HepG2 (cell line): ENCODE results near the gene SERPIND1. TPM values are rescaled to one million over a fixed set of nuclear protein-coding genes. Genes with fewer than 3 reads are reported as not detected.

ENCODE experiments used
- ARID4A ChIP-seq: sonication (generic); formaldehyde crosslinking; IDR thresholded peaks from 2 replicates; pipeline ENCODE4 v1.5.0; 2020; ENCODE audit warnings: mild to moderate bottlenecking, missing genetic modification reagents, borderline replicate concordance
- CBX2 ChIP-seq, 2 experiments: fragments of 200-600 bp in 1 of 2; sonication (generic); formaldehyde crosslinking in 1 of 2; IDR thresholded peaks; 2 replicates each; pipeline versions ENCODE4 v1.7.0 to v1.8.1; 2018 to 2022; ENCODE audit warnings: low read depth in 2 of 2, low read length in 1 of 2, mild to moderate bottlenecking in 1 of 2, missing genetic modification reagents in 1 of 2
- CENPT ChIP-seq: sonication (generic); formaldehyde crosslinking; IDR thresholded peaks from 2 replicates; pipeline ENCODE4 v1.8.0; 2022; ENCODE audit warnings: low read depth, mild to moderate bottlenecking, moderate library complexity, missing genetic modification reagents
- GABPA ChIP-seq, 2 experiments: IDR thresholded peaks; 2 replicates each; pipeline ENCODE4 v1.6.1; 2011 to 2016; ENCODE audit warnings: low read depth in 2 of 2, low read length in 1 of 2, missing biosample characterization in 1 of 2, missing genetic modification characterization in 1 of 2
- IRF9 ChIP-seq: sonication (generic); formaldehyde crosslinking; IDR thresholded peaks from 2 replicates; pipeline ENCODE4 v1.8.0; 2022; ENCODE audit warnings: missing genetic modification reagents, mild to moderate bottlenecking, borderline replicate concordance
- SIN3A ChIP-seq: IDR thresholded peaks from 2 replicates; pipeline ENCODE4 v1.6.1; 2011; ENCODE audit warnings: low read depth, mild to moderate bottlenecking, control low read depth, low read length, borderline replicate concordance
- SOX13 ChIP-seq, 3 experiments: fragments of 450-650 bp in 1 of 3; sonication (generic) in 1 of 3; formaldehyde crosslinking in 1 of 3; IDR thresholded peaks in 2 of 3; conservative IDR thresholded peaks in 1 of 3; 2 replicates each; pipeline versions ENCODE4 v1.5.0 to v1.6.1; 2016 to 2020; ENCODE audit warnings: antibody characterized with exemption in 1 of 3, mild to moderate bottlenecking in 1 of 3, missing compliant biosample characterization in 1 of 3, missing genetic modification reagents in 1 of 3, moderate library complexity in 1 of 3
- ZFP36 ChIP-seq: fragments of 150-350 bp; IDR thresholded peaks from 2 replicates; pipeline ENCODE4 v1.6.1; 2018; ENCODE audit warnings: borderline replicate concordance, low read length, low read depth; ENCODE audit not compliant: partially characterized antibody
- ZFX ChIP-seq: sonication (generic); formaldehyde crosslinking; IDR thresholded peaks from 2 replicates; pipeline ENCODE4 v1.4.0; 2020; ENCODE audit warnings: mild to moderate bottlenecking, low read depth, missing genetic modification reagents, moderate library complexity
- ZNF280D ChIP-seq: sonication (generic); formaldehyde crosslinking; IDR thresholded peaks from 2 replicates; pipeline ENCODE4 v1.5.1; 2020; ENCODE audit warnings: mild to moderate bottlenecking, missing genetic modification reagents
- ZNF317 ChIP-seq: sonication (generic); formaldehyde crosslinking; IDR thresholded peaks from 2 replicates; pipeline ENCODE4 v1.5.0; 2020; ENCODE audit warnings: mild to moderate bottlenecking, missing genetic modification reagents
- polyA plus RNA-seq, 8 experiments: library from polyadenylated mRNA; depleted of rRNA in 3 of 8; stranded (reverse) in 7 of 8; unstranded in 1 of 8; fragments of >200 nt; fragmentation: Illumina TruSeq in 4 of 8; extraction: Trizol in 4 of 8; gene quantifications; 2 replicates each; pipeline versions ENCODE4 v1.2.1 to v1.2.3, GENCODE V29; 2011 to 2016; ENCODE audit warnings: low read depth in 4 of 8, missing spikeins in 1 of 8, mixed read lengths in 1 of 8; ENCODE audit not compliant: insufficient read depth in 1 of 8
- total RNA-seq, 5 experiments: library from RNA; depleted of rRNA; stranded (reverse); fragments of >200 nt; fragmentation: Illumina TruSeq; extraction: Trizol; gene quantifications; 2 replicates each; pipeline ENCODE4 v1.2.3, GENCODE V29; 2016; ENCODE audit warnings: low read depth in 1 of 5
- TF ChIP-seq, protein P1 (sequence below): sonication (generic); formaldehyde crosslinking; IDR thresholded peaks from 2 replicates; pipeline ENCODE4 v1.5.0; 2020; ENCODE audit warnings: mild to moderate bottlenecking, missing genetic modification reagents
- TF ChIP-seq, protein P2 (sequence below): sonication (generic); formaldehyde crosslinking; IDR thresholded peaks from 2 replicates; pipeline ENCODE4 v1.8.1; 2023; ENCODE audit warnings: missing genetic modification reagents, inconsistent platforms, borderline replicate concordance

SERPIND1 gene
- total and polyA plus RNA-seq, 2 of the 13 experiments (the other 11 are each of a cell fraction or from before 2014, with no cell fraction given): 111 to 350 TPM

DNA sequence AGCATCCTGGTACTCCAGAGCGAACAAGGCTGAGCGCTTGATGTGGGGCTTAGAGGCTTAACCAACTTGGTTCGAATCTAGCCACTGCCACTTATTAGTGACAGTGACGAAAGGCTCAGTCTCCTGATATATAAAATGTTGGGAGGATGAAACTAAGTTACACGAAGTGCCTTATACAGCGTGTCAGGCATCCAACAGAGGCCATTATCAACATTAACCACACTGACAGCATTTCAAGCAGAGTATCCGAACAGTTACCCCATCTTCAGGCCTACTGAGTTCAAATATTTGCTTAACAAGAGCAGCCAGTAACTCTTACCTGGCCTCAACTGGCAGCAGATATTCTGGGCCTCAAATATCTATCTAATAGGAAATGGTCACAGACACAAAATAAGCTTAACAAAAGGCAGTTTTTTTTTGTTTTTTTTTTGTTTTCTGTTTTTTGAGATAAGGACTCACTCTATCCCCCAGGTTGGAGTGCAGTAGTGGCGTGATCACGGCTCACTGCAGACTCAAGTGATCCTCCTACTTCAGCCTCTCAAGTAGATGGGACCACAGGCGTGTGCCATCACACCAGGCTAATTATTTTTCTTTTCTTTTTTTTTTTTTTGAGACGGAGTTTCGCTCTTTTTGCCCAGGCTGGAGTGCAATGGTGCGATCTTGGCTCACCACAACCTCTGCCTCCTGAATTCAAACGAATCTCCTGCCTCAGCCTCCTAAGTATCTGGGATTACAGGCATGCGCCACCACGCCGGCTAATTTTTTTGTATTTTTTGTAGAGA, 2.9 kb downstream of the SERPIND1 start (continued):
- peak; percentile 83 for TF ChIP-seq ZFX (CRISPR knock-in tag)
- TF ChIP-seq ZFP36: no peak
- no peak for TF ChIP-seq ZNF280D (CRISPR knock-in tag)
- TF ChIP-seq IRF9 (CRISPR knock-in tag): no peak
- TF ChIP-seq SOX13 (IDR thresholded peaks at IDR 0.05): no peak; the same call in 1 of the 2 replicates
- peak in 1 of 2 experiments; percentile 83; a peak in 2 of 4 replicates for TF ChIP-seq SOX13 (CRISPR knock-in tag; conservative IDR thresholded peaks at IDR 0.05 in 1 of 2, IDR thresholded peaks at IDR 0.05 in 1 of 2)
- TF ChIP-seq, protein P1, sequence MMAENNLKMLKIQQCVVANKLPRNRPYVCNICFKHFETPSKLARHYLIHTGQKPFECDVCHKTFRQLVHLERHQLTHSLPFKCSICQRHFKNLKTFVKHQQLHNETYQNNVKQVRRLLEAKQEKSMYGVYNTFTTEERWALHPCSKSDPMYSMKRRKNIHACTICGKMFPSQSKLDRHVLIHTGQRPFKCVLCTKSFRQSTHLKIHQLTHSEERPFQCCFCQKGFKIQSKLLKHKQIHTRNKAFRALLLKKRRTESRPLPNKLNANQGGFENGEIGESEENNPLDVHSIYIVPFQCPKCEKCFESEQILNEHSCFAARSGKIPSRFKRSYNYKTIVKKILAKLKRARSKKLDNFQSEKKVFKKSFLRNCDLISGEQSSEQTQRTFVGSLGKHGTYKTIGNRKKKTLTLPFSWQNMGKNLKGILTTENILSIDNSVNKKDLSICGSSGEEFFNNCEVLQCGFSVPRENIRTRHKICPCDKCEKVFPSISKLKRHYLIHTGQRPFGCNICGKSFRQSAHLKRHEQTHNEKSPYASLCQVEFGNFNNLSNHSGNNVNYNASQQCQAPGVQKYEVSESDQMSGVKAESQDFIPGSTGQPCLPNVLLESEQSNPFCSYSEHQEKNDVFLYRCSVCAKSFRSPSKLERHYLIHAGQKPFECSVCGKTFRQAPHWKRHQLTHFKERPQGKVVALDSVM (CRISPR knock-in tag): peak; percentile 87
- TF ChIP-seq ZNF317: peak; percentile 54
- TF ChIP-seq, protein P2, sequence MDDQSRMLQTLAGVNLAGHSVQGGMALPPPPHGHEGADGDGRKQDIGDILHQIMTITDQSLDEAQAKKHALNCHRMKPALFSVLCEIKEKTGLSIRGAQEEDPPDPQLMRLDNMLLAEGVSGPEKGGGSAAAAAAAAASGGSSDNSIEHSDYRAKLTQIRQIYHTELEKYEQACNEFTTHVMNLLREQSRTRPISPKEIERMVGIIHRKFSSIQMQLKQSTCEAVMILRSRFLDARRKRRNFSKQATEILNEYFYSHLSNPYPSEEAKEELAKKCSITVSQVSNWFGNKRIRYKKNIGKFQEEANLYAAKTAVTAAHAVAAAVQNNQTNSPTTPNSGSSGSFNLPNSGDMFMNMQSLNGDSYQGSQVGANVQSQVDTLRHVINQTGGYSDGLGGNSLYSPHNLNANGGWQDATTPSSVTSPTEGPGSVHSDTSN (CRISPR knock-in tag): no peak
- TF ChIP-seq SIN3A: peak; percentile 50; the same call in 1 of the 2 replicates
- TF ChIP-seq GABPA (IDR thresholded peaks at IDR 0.05; ENCODE audit: low read depth, low read length): no peak
- no peak for TF ChIP-seq GABPA (CRISPR knock-in tag; IDR thresholded peaks at IDR 0.05; ENCODE audit: low read depth)
- no peak for TF ChIP-seq CBX2 (IDR thresholded peaks at IDR 0.05; ENCODE audit: low read depth, low read length)
- TF ChIP-seq CBX2 (CRISPR knock-in tag; IDR thresholded peaks at IDR 0.05; ENCODE audit: low read depth): no peak
- no peak for TF ChIP-seq CENPT (CRISPR knock-in tag)
- TF ChIP-seq ARID4A (CRISPR knock-in tag): no peak; the same call in 1 of the 2 replicates
